SH-SY5Y (cell line): ENCODE results near the gene SDK1.

Experiments used
- GATA2 ChIP-seq: IDR thresholded peaks from 2 replicates; pipeline ENCODE4 v1.6.1; 2011; ENCODE audit warnings: mild to moderate bottlenecking, low read depth, low read length
- GATA3 ChIP-seq: IDR thresholded peaks from 2 replicates; pipeline ENCODE4 v1.6.1; 2011; ENCODE audit warnings: low read depth, mild to moderate bottlenecking, low read length, moderate library complexity

DNA sequence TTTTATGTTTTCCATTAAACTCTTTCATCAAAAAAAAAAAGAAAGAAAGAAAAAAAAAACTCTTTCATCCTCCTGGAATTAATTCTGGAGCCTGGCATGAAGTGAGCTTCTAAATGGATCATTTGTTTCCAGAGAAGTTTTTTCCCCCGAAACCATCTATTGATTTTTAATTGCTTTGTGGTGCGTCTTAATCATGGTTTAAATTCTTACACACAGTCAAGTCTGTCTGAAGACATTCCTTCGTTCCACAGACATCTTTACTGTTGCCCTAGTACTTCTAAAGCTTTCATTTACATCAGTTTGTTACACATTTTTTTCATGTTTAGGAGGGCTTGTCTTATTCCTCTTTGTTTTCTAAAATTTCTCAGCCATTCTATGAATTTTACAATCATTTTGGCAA is 887.6 kb downstream of the SDK1 start:
- no peak for TF ChIP-seq GATA3
- no peak for TF ChIP-seq GATA2
